ENCODE results near the gene SNCB. TPM values are rescaled to one million over a fixed set of nuclear protein-coding genes. Genes with fewer than 3 reads are reported as not detected.

The SNCB gene
- total RNA-seq, 1 donor from 2014 or later: 1.4 TPM

DNA sequence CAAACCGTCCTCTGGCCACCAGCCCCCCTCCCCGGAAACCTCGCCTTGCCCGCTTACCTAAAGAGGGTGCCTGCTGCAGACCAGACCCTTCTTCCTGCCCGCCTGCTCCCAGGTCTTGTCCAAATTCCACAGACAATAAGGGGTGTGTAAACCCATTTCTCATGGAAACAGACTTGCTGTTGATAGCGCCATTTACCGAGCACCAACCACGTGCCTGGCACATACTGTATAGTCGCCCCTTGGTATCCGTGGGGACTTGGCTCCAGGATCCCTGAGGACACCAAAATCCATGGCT, 56.1 kb downstream of the SNCB start:
- no peak for DNase-seq

DNA sequence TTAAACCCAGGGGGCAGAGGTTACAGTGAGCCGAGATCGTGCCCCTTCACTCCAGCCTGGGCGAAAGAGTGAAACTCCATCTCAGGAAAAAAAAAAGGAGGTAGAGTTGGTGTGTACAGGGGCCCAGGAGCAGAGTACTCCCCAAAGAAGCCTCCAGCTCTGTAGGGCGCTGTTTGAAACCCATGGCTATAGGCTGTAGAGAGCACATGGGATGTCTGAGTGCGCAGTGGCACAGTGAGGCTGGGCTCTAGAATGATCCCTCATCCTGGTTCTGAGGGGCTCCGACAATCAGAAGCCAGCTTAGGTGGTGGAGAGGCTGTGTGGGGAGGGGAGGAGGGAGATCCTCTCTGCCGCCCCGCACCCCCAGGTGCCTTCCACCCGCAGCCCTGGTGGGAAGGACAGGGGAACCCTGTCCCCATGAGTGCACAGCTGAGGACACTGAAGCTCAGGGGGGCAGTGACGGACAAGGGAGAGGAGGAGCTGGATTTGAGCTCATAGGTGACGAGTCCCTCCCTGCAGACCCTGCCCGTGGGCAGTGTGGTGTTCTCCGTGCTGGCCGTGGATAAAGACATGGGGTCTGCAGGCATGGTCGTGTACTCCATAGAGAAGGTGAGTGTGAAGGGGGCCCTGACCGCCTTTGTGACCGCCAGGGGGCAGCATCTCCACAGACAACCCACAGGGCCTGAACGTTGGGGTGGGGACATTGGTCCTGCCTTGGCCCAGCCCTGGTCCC, 56.6 kb downstream of the SNCB start:
- DNase-seq: peak; percentile 79

Other genes starting within 250 kb of the SNCB start
- gene NOP16, start 241.9 kb downstream of the SNCB start, total RNA-seq: 9.8 and 14.1 TPM in 2 replicates
- 27.9 and 47.3 TPM in 2 replicates for gene HIGD2A, start 241.8 kb downstream of the SNCB start, total RNA-seq
- gene CLTB, start 214.0 kb downstream of the SNCB start, total RNA-seq: 107 and 163 TPM in 2 replicates
- 48.3 and 50.2 TPM in 2 replicates for gene FAF2, start 182.1 kb downstream of the SNCB start, total RNA-seq
- 4.1 and 8.6 TPM in 2 replicates for gene RNF44, start 93.1 kb downstream of the SNCB start, total RNA-seq
- gene CDHR2, start 81.2 kb downstream of the SNCB start, total RNA-seq: under 0.01 TPM in 1 of 2 replicates, not detected in the other
- 7.7 and 8.7 TPM in 2 replicates for gene GPRIN1, start 20.4 kb downstream of the SNCB start, total RNA-seq
- gene EIF4E1B, start 141 bp upstream of the SNCB start, total RNA-seq: not detected in 2 replicates
- 51.2 and 53.6 TPM in 2 replicates for gene TSPAN17, start 16.9 kb upstream of the SNCB start, total RNA-seq
- 0.34 and 1.5 TPM in 2 replicates for gene UNC5A, start 180.0 kb upstream of the SNCB start, total RNA-seq

All from dermis blood vessel endothelial cell (primary cell).